HepG2 (cell line): Measurements from ENCODE around the gene PLXNA4. TPM values are rescaled to one million over a fixed set of nuclear protein-coding genes. Genes with fewer than 3 reads are reported as not detected.

Experiments used
- ATAC-seq: fragments of 200-7000 bp; cut with Tn5 transposase; 3 replicates; pipeline ENCODE4 v1.9.1; 2020; ENCODE audit warnings: mild to moderate bottlenecking, moderate library complexity
- BruUV-seq: library from RNA; stranded (reverse); fragments of 400-500 nt; replicated peaks from 2 replicates; lab custom pipeline; 2021; lab: Mats Ljungman, UMichigan
- CTCF ChIA-PET: fragments of 300-600 bp; formaldehyde crosslinking; extraction: SDS; loops from one replicate; lab custom pipeline; 2021; ENCODE audit warnings: low total read pairs, inconsistent platforms, low intra/inter-chr PET ratio; lab: Yijun Ruan, JAX
- POLR2A ChIA-PET: fragments of 350-600 bp; sonication (Branson Sonifier 250); formaldehyde crosslinking; loops from one replicate; lab custom pipeline; 2020; ENCODE audit warnings: antibody characterized with exemption, inconsistent platforms; lab: Yijun Ruan, JAX
- DNase-seq: peaks from one replicate; pipeline ENCODE4 v3.0.0-alpha.2; 2015; ENCODE audit warnings: low spot score
- FAIRE-seq: peaks from 3 replicates; lab custom pipeline; 2011; peaks lifted over from hg19 to GRCh38; lab: Jason Lieb, UNC
- H2AFZ ChIP-seq: one replicate; pipeline ENCODE4 v1.6.1; 2011; ENCODE audit warnings: low read length, inconsistent platforms
- H3K27ac ChIP-seq: fragments of 300-600 bp; 3 replicates; pipeline ENCODE4 v1.8.0; 2011; ENCODE audit warnings: mixed run types, mild to moderate bottlenecking, mixed read lengths, low read length, inconsistent platforms; ENCODE audit not compliant: insufficient read depth; ENCODE audit errors: extremely low read length
- H3K27me3 ChIP-seq, 2 experiments: fragments of 200-600 bp in 1 of 2; 2 replicates in 1 of 2; 3 replicates in 1 of 2; pipeline versions ENCODE4 v1.6.0 to v1.8.0; 2011; ENCODE audit warnings: low read length in 2 of 2, mild to moderate bottlenecking in 2 of 2, moderate library complexity in 2 of 2, inconsistent platforms in 1 of 2; ENCODE audit not compliant: insufficient read depth in 2 of 2, control insufficient read depth in 1 of 2
- H3K36me3 ChIP-seq, 2 experiments: fragments of 200-600 bp in 1 of 2; replicated peaks in 1 of 2; 2 replicates in 1 of 2; 3 replicates in 1 of 2; pipeline versions ENCODE4 v1.5.1 to v1.8.0; 2011; ENCODE audit warnings: low read length in 2 of 2, inconsistent platforms in 1 of 2; ENCODE audit not compliant: insufficient read depth in 2 of 2, control insufficient read depth in 1 of 2
- H3K4me1 ChIP-seq: 2 replicates; pipeline ENCODE4 v1.5.1; 2012; ENCODE audit warnings: low read length, inconsistent platforms; ENCODE audit not compliant: insufficient read depth
- H3K4me2 ChIP-seq: 2 replicates; pipeline ENCODE4 v1.6.0; 2011; ENCODE audit warnings: low read depth, low read length, inconsistent platforms
- H3K4me3 ChIP-seq, 3 experiments: fragments of 200-600 bp in 1 of 3; sonication (generic), shearing (Covaris generic) in 1 of 3; replicated peaks in 1 of 3; 2 replicates each; pipeline ENCODE4 v1.5.1; 2011 to 2016; ENCODE audit warnings: low read length in 3 of 3, inconsistent platforms in 2 of 3, low read depth in 2 of 3, mild to moderate bottlenecking in 2 of 3, control low read depth in 1 of 3, mixed read lengths in 1 of 3; ENCODE audit not compliant: insufficient read depth in 1 of 3
- H3K79me2 ChIP-seq: one replicate; pipeline ENCODE4 v1.6.1; 2011; ENCODE audit warnings: low read length, inconsistent platforms; ENCODE audit not compliant: insufficient read depth
- H3K9ac ChIP-seq: 2 replicates; pipeline ENCODE4 v1.6.0; 2011; ENCODE audit warnings: mild to moderate bottlenecking, low read depth, low read length, inconsistent platforms; ENCODE audit not compliant: insufficient read depth
- H3K9me3 ChIP-seq: 2 replicates; pipeline ENCODE4 v1.5.1; 2012; ENCODE audit warnings: mild to moderate bottlenecking, low read length
- H4K20me1 ChIP-seq: 2 replicates; pipeline ENCODE4 v1.6.0; 2011; ENCODE audit warnings: inconsistent platforms, mild to moderate bottlenecking, low read length, moderate library complexity; ENCODE audit not compliant: insufficient read depth
- DNMT3B ChIP-seq: conservative IDR thresholded peaks from 2 replicates; pipeline ENCODE4 v1.6.1; 2016; ENCODE audit warnings: missing biosample characterization, control low read depth
- HNF1A ChIP-seq, 2 experiments: sonication (generic) in 1 of 2; formaldehyde crosslinking in 1 of 2; IDR thresholded peaks; 2 replicates each; pipeline versions ENCODE4 v1.4.0 to v1.6.1; 2016 to 2020; ENCODE audit warnings: borderline replicate concordance in 1 of 2, low read depth in 1 of 2, mild to moderate bottlenecking in 1 of 2, missing genetic modification reagents in 1 of 2
- WGBS: methylation state at CpG from one replicate; pipeline ENCODE4 v1.1.6; 2017; ENCODE audit warnings: low lambda C conversion rate; 5-methylcytosine and 5-hydroxymethylcytosine counted together
- in situ Hi-C: cut with HindIII; loops from 2 replicates; pipeline ENCODE4 v1.10.0; 2017; ENCODE audit warnings: low pct_unique_long_range_greater_than_20kb; ENCODE audit not compliant: extremely low pct_ligation_motif_present
- intact Hi-C: fragments of 100-400 bp; cut with micrococcal nuclease; formaldehyde crosslinking; loops from one replicate; pipeline ENCODE4 v1.10.0; 2022; ENCODE audit not compliant: unreplicated experiment
- polyA plus RNA-seq, 8 experiments: library from polyadenylated mRNA; depleted of rRNA in 3 of 8; stranded (reverse) in 7 of 8; unstranded in 1 of 8; fragments of >200 nt; fragmentation: Illumina TruSeq in 4 of 8; extraction: Trizol in 4 of 8; gene quantifications; 2 replicates each; pipeline versions ENCODE4 v1.2.1 to v1.2.3, GENCODE V29; 2011 to 2016; ENCODE audit warnings: low read depth in 4 of 8, missing spikeins in 1 of 8, mixed read lengths in 1 of 8; ENCODE audit not compliant: insufficient read depth in 1 of 8
- total RNA-seq, 5 experiments: library from RNA; depleted of rRNA; stranded (reverse); fragments of >200 nt; fragmentation: Illumina TruSeq; extraction: Trizol; gene quantifications; 2 replicates each; pipeline ENCODE4 v1.2.3, GENCODE V29; 2016; ENCODE audit warnings: low read depth in 1 of 5
- TF ChIP-seq, protein P1 (sequence below): sonication (generic); formaldehyde crosslinking; IDR thresholded peaks from 2 replicates; pipeline ENCODE4 v1.4.0; 2020; ENCODE audit warnings: missing genetic modification reagents
- TF ChIP-seq, protein P2 (sequence below): sonication (generic); formaldehyde crosslinking; IDR thresholded peaks from 2 replicates; pipeline ENCODE4 v1.8.1; 2023; ENCODE audit warnings: mild to moderate bottlenecking, missing genetic modification reagents

PLXNA4 gene
- total and polyA plus RNA-seq, 2 of the 13 experiments (the other 11 are each of a cell fraction or from before 2014, with no cell fraction given): 0.01 to 0.04 TPM

GRCh38 chr7:132162556-132163144, 413.6 kb downstream of the PLXNA4 start:
- in situ Hi-C loops (no loop called here), intact Hi-C loops (no loop called here)
- DNase-seq (no peak), FAIRE-seq (no peak), ATAC-seq (peak; percentile 52; the same call in 2 of the 3 replicates)
- WGBS: 24% methylated on average over 12 of the region's 12 CpGs
- ChIA-PET POLR2A (no interaction called here), CTCF (no interaction called here)
- H3K9ac ChIP-seq: no peak overlapping the region
- no peaks in the 10 kb centered on the region for H3K4me1 ChIP-seq
- H3K9me3 ChIP-seq: no peaks in the 10 kb centered on the region
- no peak overlapping the region for H3K4me3 ChIP-seq
- H3K4me2 ChIP-seq: no peak overlapping the region
- BruUV-seq: no TSS peak
- no peaks in the 10 kb centered on the region for H4K20me1 ChIP-seq
- no peak overlapping the region for H2AFZ ChIP-seq
- no peaks in the 10 kb centered on the region for H3K36me3 ChIP-seq
- peaks cover 4 to 65% of the 10 kb centered on the region in 2 experiments; a peak in 4 of 5 replicates for H3K27me3 ChIP-seq
- no peak overlapping the region for H3K27ac ChIP-seq
- H3K79me2 ChIP-seq: no peaks in the 10 kb centered on the region
- no peak for TF ChIP-seq HNF1A (IDR thresholded peaks at IDR 0.05; ENCODE audit: low read depth)
- TF ChIP-seq HNF1A (CRISPR knock-in tag; IDR thresholded peaks at IDR 0.05; ENCODE audit: borderline replicate concordance): no peak
- no peak for TF ChIP-seq DNMT3B (CRISPR knock-in tag)
- TF ChIP-seq, protein P1, sequence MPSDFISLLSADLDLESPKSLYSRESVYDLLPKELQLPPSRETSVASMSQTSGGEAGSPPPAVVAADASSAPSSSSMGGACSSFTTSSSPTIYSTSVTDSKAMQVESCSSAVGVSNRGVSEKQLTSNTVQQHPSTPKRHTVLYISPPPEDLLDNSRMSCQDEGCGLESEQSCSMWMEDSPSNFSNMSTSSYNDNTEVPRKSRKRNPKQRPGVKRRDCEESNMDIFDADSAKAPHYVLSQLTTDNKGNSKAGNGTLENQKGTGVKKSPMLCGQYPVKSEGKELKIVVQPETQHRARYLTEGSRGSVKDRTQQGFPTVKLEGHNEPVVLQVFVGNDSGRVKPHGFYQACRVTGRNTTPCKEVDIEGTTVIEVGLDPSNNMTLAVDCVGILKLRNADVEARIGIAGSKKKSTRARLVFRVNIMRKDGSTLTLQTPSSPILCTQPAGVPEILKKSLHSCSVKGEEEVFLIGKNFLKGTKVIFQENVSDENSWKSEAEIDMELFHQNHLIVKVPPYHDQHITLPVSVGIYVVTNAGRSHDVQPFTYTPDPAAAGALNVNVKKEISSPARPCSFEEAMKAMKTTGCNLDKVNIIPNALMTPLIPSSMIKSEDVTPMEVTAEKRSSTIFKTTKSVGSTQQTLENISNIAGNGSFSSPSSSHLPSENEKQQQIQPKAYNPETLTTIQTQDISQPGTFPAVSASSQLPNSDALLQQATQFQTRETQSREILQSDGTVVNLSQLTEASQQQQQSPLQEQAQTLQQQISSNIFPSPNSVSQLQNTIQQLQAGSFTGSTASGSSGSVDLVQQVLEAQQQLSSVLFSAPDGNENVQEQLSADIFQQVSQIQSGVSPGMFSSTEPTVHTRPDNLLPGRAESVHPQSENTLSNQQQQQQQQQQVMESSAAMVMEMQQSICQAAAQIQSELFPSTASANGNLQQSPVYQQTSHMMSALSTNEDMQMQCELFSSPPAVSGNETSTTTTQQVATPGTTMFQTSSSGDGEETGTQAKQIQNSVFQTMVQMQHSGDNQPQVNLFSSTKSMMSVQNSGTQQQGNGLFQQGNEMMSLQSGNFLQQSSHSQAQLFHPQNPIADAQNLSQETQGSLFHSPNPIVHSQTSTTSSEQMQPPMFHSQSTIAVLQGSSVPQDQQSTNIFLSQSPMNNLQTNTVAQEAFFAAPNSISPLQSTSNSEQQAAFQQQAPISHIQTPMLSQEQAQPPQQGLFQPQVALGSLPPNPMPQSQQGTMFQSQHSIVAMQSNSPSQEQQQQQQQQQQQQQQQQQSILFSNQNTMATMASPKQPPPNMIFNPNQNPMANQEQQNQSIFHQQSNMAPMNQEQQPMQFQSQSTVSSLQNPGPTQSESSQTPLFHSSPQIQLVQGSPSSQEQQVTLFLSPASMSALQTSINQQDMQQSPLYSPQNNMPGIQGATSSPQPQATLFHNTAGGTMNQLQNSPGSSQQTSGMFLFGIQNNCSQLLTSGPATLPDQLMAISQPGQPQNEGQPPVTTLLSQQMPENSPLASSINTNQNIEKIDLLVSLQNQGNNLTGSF (CRISPR knock-in tag): no peak
- TF ChIP-seq, protein P2, sequence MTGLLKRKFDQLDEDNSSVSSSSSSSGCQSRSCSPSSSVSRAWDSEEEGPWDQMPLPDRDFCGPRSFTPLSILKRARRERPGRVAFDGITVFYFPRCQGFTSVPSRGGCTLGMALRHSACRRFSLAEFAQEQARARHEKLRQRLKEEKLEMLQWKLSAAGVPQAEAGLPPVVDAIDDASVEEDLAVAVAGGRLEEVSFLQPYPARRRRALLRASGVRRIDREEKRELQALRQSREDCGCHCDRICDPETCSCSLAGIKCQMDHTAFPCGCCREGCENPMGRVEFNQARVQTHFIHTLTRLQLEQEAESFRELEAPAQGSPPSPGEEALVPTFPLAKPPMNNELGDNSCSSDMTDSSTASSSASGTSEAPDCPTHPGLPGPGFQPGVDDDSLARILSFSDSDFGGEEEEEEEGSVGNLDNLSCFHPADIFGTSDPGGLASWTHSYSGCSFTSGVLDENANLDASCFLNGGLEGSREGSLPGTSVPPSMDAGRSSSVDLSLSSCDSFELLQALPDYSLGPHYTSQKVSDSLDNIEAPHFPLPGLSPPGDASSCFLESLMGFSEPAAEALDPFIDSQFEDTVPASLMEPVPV (CRISPR knock-in tag): no peak
